ENCODE results near the gene MARK4.

MARK4 gene

DNA sequence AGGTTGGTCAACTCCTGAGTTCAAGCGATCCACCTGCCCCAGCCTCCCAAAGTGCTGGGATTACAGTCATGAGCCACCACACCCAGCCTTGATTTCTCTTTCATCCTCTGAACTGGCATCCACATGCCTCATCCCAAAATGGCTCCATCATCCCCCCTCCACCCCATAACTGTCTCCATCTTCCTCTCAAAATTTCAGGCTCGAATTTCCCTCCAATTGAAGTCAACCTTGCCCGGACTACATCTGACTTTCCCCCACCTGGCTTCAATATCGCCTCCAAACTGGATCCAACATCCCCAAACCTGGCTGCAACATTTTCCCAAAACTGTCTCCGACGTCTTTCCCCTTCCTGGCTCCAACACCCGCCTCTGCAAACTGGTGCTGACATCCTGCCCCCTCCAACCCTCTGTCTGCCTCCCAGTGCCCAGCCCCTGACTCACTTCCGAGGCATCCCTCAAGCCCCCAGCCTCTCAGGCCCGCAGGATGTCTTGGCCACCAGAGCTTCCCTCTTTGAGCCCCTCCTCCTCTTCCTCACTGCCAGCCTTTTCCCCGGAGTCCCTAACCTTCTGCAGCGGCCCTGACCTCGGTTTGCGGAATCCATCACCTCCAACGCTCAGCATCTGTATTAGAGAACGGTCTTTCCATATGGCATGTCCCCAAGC is 6.8 kb upstream of the MARK4 start:
- TF ChIP-seq, protein P1, sequence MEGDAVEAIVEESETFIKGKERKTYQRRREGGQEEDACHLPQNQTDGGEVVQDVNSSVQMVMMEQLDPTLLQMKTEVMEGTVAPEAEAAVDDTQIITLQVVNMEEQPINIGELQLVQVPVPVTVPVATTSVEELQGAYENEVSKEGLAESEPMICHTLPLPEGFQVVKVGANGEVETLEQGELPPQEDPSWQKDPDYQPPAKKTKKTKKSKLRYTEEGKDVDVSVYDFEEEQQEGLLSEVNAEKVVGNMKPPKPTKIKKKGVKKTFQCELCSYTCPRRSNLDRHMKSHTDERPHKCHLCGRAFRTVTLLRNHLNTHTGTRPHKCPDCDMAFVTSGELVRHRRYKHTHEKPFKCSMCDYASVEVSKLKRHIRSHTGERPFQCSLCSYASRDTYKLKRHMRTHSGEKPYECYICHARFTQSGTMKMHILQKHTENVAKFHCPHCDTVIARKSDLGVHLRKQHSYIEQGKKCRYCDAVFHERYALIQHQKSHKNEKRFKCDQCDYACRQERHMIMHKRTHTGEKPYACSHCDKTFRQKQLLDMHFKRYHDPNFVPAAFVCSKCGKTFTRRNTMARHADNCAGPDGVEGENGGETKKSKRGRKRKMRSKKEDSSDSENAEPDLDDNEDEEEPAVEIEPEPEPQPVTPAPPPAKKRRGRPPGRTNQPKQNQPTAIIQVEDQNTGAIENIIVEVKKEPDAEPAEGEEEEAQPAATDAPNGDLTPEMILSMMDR (IDR thresholded peaks at IDR 0.05; ENCODE audit: extremely low read depth, missing control alignments): no peak
- no peak for DNase-seq (ENCODE audit: low spot score)

DNA sequence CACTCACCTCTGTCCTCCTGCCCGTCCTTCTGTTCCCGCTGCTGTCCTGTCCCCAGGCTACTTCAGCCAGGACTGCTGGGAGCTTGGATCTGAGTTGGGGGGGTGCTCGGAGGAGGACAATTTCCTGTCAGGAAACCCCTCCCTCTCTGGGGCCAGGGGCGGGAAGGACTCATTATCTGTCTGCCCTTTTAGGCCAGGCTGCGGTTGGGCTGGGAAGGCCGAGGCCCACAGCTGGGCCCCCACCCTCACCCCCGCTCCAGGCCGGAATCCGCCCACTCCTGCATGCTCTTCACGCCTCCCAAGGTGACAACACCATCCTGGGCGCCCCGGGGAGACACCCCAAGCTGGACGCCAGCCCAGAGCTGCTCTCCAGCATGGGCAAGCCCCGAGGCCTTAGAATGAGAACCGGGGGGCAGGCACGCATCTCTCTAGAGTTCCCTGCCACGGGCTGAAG is 5.7 kb upstream of the MARK4 start, which contains the start of gene EXOC3L2:
EXOC3L2 (minus strand) TSS at position 74 of the 454 bp plus-strand sequence. CDS start 6,362 bp downstream, outside the sequence.
- TF ChIP-seq, protein P1 (IDR thresholded peaks at IDR 0.05; ENCODE audit: extremely low read depth, missing control alignments): no peak
- DNase-seq (ENCODE audit: low spot score): no peak

DNA sequence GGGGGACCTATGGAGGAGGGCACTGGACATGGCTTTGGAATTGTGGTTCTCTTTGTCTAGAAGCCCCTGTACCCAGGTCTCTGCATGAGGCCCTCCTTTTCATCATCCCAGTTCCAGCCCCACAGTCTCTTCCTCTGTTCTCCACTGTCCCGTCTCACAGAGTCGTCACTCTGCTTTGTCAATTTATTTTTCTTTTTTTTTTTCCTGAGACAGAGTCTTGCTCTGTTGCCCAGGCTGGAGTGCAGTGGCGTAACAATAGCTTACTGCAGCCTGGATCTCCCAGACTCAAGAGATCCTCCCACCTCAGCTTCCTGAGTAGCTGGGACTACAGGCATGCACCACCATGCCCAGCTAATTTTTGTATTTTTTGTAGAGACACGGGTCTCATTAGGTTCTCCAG is 5.2 kb upstream of the MARK4 start:
- no peak for DNase-seq (ENCODE audit: low spot score)
- TF ChIP-seq, protein P1 (IDR thresholded peaks at IDR 0.05; ENCODE audit: extremely low read depth, missing control alignments): no peak

GRCh38 chr19:45247136-45247535 is 3.9 kb upstream of the MARK4 start:
- TF ChIP-seq, protein P1 (IDR thresholded peaks at IDR 0.05; ENCODE audit: extremely low read depth, missing control alignments): no peak
- DNase-seq (ENCODE audit: low spot score): no peak

- TF ChIP-seq, protein P1 (IDR thresholded peaks at IDR 0.05; ENCODE audit: extremely low read depth, missing control alignments): no peak
- no peak for DNase-seq (ENCODE audit: low spot score)
Measured at GRCh38 chr19:45249261-45250033, 1.6 kb upstream of the MARK4 start.

GRCh38 chr19:45250216-45250831 is 747 bp upstream of the MARK4 start:
- DNase-seq (ENCODE audit: low spot score): no peak
- TF ChIP-seq, protein P1 (IDR thresholded peaks at IDR 0.05; ENCODE audit: extremely low read depth, missing control alignments): no peak

Measured in GM20000 (cell line).